GM12878 (cell line): Measurements from ENCODE around the gene CTNNA3.

Experiments used
- CEBPB ChIP-seq, 2 experiments: fragments of 150-350 bp in 1 of 2; IDR thresholded peaks; 2 replicates each; pipeline ENCODE4 v1.6.1; 2012 to 2014; ENCODE audit warnings: low read depth in 2 of 2, low read length in 2 of 2, borderline replicate concordance in 1 of 2, inconsistent platforms in 1 of 2
- DPF2 ChIP-seq: fragments of 450-650 bp; IDR thresholded peaks from 2 replicates; pipeline ENCODE4 v1.6.1; 2017; ENCODE audit warnings: mild to moderate bottlenecking
- IKZF1 ChIP-seq: fragments of 450-650 bp; conservative IDR thresholded peaks from 2 replicates; pipeline ENCODE4 v1.6.1; 2017; ENCODE audit warnings: antibody characterized with exemption, mild to moderate bottlenecking
- MYC ChIP-seq: IDR thresholded peaks from 2 replicates; pipeline ENCODE4 v1.6.1; 2011; ENCODE audit warnings: mild to moderate bottlenecking, low read length, moderate library complexity, inconsistent platforms; ENCODE audit not compliant: insufficient read depth, insufficient replicate concordance, insufficient read length, severe bottlenecking
- SRF ChIP-seq, 2 experiments: IDR thresholded peaks; 2 replicates each; pipeline ENCODE4 v1.6.1; 2011; ENCODE audit warnings: low read depth in 2 of 2, low read length in 2 of 2, mild to moderate bottlenecking in 1 of 2, moderate library complexity in 1 of 2
- TF ChIP-seq, protein P1 (sequence below), 3 experiments: IDR thresholded peaks in 2 of 3; conservative IDR thresholded peaks in 1 of 3; 2 replicates each; pipeline ENCODE4 v1.5.1; 2011; ENCODE audit warnings: low read depth in 3 of 3, low read length in 3 of 3, mild to moderate bottlenecking in 3 of 3, control low read depth in 2 of 3, moderate library complexity in 2 of 3, inconsistent platforms in 1 of 3, mixed read lengths in 1 of 3; ENCODE audit not compliant: control insufficient read depth in 2 of 3, insufficient read depth in 1 of 3; ENCODE audit errors: extremely low read depth in 1 of 3

GRCh38 chr10:66783316-66783715 lies 912.7 kb downstream of the CTNNA3 start:
- TF ChIP-seq, protein P1, sequence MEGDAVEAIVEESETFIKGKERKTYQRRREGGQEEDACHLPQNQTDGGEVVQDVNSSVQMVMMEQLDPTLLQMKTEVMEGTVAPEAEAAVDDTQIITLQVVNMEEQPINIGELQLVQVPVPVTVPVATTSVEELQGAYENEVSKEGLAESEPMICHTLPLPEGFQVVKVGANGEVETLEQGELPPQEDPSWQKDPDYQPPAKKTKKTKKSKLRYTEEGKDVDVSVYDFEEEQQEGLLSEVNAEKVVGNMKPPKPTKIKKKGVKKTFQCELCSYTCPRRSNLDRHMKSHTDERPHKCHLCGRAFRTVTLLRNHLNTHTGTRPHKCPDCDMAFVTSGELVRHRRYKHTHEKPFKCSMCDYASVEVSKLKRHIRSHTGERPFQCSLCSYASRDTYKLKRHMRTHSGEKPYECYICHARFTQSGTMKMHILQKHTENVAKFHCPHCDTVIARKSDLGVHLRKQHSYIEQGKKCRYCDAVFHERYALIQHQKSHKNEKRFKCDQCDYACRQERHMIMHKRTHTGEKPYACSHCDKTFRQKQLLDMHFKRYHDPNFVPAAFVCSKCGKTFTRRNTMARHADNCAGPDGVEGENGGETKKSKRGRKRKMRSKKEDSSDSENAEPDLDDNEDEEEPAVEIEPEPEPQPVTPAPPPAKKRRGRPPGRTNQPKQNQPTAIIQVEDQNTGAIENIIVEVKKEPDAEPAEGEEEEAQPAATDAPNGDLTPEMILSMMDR (IDR thresholded peaks at IDR 0.05 in 2 of 3, conservative IDR thresholded peaks at IDR 0.05 in 1 of 3; ENCODE audit: control insufficient read depth in 2 of 3, extremely low read depth in 1 of 3, insufficient read depth in 1 of 3, low read depth in 3 of 3, low read length in 3 of 3): no peak
- TF ChIP-seq SRF (IDR thresholded peaks at IDR 0.05; ENCODE audit: low read depth in 2 of 2, low read length in 2 of 2) (no peak), DPF2 (no peak), MYC (no peak), CEBPB (IDR thresholded peaks at IDR 0.05; ENCODE audit: borderline replicate concordance in 1 of 2, low read depth in 2 of 2, low read length in 2 of 2) (no peak), IKZF1 (no peak)
